Activated naive CD4-positive, alpha-beta T cell treated with anti-CD3 and anti-CD28 coated beads, Interleukin-2, amount 50 U/mL, for 16 hours (primary cell): ENCODE data around the gene IQCK.

Experiments
- DNase-seq: peaks from one replicate; pipeline ENCODE4 v3.0.0-alpha.2; 2020

Gene IQCK

GRCh38 chr16:19892902-19893301 lies 174.8 kb downstream of the IQCK start:
- DNase-seq: no peak

DNA sequence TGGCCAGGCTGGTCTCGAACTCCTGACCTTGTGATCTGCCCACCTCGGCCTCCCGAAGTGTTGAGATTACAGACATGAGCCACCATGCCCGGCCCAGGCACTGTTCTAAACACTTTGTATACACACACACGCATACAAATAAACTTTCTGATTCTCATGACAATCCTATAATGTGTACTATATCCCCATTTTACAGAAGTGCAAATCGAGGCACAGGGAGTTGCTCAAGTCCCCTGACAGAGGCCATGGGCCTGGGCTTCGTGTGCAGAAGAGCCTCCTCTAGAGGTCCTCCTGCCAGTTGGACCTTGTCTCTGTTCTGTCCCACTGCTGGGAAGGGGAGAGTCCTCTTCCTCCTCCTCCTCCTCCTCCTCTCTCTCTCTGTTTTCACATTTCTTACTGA lies 176.5 kb downstream of the IQCK start:
- DNase-seq: no peak

GRCh38 chr16:19896951-19897350 lies 178.9 kb downstream of the IQCK start:
- no peak for DNase-seq

- no peak for DNase-seq
These were observed 180.1 kb downstream of the IQCK start for GRCh38 chr16:19898166-19898565.

DNA sequence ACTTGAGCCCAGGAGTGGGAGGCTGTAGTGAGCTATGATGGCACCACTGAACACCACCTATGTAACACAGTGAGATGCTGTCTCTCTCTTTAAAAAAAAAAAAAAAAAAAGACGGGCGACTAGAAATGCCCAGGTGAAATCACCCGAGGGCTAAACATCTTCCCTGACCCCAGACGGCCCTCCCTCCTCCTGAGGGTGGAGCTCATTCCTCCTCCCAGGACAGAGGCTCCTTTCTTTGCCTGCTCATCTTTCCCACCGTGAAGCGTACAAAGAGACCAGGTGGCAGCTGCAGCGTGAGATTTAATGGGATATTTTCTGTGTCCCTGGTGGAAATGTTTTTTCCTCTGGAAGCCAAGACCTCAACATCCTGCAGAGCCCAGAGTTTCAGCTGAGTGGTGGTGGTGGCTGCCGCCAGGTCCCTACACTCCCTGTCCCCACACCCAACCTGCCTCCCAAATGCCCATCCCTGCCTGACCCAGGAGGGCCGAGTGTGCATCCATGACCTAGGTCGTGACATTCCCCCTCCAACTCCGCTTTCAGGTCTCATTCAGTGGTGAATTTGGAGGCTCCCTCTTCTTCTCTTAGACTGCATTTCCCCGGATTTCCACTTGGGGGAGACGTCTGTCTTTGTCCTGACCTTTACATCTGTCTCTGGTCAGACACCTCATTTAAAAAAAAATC lies 181.0 kb downstream of the IQCK start:
- peak; percentile 34 for DNase-seq

GRCh38 chr16:19899605-19899955 lies 181.5 kb downstream of the IQCK start:
- DNase-seq: no peak

GRCh38 chr16:19901164-19901563 lies 183.1 kb downstream of the IQCK start:
- no peak for DNase-seq

GRCh38 chr16:19907161-19907992 lies 189.3 kb downstream of the IQCK start:
- peak; percentile 73 for DNase-seq
